Measurements from ENCODE around the gene SLC35E2B. TPM values are rescaled to one million over a fixed set of nuclear protein-coding genes. Genes with fewer than 3 reads are reported as not detected.
A peak's percentile ranks its signal among the peaks of the same experiment; 100 is the strongest.
"Not testable (repeated sequence)": the region's sequence is repeated elsewhere in the genome, so short reads cannot be mapped to it uniquely, and the experiment has no call there.

The SLC35E2B gene
- total RNA-seq, 6 donors from 2014 or later = 33.0 to 116 (median 47.9) TPM

- Histone ChIP-seq H3K27ac (peak overlapping the region; percentile 90 to 93 (median 92)), H3K4me1 (peaks cover 6 to 25% (median 7%) of the 10 kb centered on the region in 4 donors), H3K4me3 (peak overlapping the region; percentile 47 to 67 (median 64))
- H3K27me3 ChIP-seq, H3K36me3 ChIP-seq, H3K9me3 ChIP-seq: not testable (repeated sequence)
- DNase-seq (peak; percentile 73 to 94), ATAC-seq (ENCODE audit: low FRiP score in 2 of 2) (peak; percentile 57 to 85)
- 0 to 1% methylated on average over 5 to 16 of the region's 45 CpGs for WGBS, 2 donors
- peak in 1 of 4 donors; percentile 62 for TF ChIP-seq POLR2A (IDR thresholded peaks at IDR 0.05)
Measured at GRCh38 chr1:1692324-1692713, 276 bp downstream of the SLC35E2B start.

DNA sequence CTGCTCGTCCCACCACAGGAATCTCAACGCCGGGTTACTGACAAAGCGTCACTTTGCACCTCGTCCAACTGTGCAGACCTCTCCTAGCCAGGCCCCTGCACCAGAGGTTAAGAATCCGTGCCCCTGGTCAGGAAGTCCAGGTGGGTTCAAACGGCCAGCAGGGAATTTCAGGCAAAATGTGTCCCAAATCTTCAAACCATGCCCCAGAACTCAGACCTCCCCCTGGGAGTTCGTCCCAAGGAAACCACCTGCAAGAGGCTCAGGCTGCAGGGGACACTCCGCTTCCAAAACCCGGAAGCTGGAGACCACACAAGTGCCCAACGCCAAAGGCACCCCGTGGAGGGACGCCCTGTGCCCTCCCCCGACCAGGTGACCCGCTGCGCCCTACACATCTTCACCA is 1.2 kb downstream of the SLC35E2B start:
- H3K9me3 ChIP-seq, H3K36me3 ChIP-seq, H3K27me3 ChIP-seq, DNase-seq: not testable (repeated sequence)
- Histone ChIP-seq H3K4me3 (peak overlapping the region in 2 of 4 donors; percentile 20 to 35), H3K27ac (peak overlapping the region in 1 of 4 donors; percentile 12), H3K4me1 (peaks cover 11 to 34% (median 14%) of the 10 kb centered on the region in 4 donors)
- no CpG with 5 or more reads among the region's 16 CpGs for WGBS, 2 donors
- peak in 1 of 2 donors; percentile 2 for ATAC-seq (ENCODE audit: low FRiP score in 2 of 2)

DNA sequence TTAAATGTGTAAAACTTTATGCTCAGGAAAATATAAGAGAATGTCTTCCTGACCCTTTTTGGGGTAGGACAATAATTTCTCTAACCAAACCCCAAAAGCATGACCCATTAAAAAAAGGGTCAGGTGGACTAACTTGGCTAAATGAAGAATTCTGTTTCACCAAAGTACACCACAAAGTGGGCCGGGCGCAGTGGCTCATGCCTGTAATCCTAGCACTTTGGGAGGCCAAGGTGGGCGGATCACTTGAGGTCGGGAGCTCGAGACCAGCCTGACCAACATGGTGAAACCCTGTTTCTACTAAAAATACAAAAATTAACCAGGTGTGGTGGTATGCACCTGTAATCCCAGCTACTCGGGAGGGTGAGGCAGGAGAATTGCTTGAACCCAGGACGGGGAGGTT is 3.1 kb downstream of the SLC35E2B start:
- H3K4me1 ChIP-seq = peaks cover 15 to 41% (median 19%) of the 10 kb centered on the region in 4 donors
- H3K4me3 ChIP-seq; H3K27me3 ChIP-seq; H3K27ac ChIP-seq; H3K9me3 ChIP-seq; ATAC-seq (ENCODE audit: low FRiP score in 2 of 2); H3K36me3 ChIP-seq; DNase-seq: not testable (repeated sequence)
- WGBS, 2 donors = 92 to 96% methylated on average over 7 of the region's 7 CpGs

DNA sequence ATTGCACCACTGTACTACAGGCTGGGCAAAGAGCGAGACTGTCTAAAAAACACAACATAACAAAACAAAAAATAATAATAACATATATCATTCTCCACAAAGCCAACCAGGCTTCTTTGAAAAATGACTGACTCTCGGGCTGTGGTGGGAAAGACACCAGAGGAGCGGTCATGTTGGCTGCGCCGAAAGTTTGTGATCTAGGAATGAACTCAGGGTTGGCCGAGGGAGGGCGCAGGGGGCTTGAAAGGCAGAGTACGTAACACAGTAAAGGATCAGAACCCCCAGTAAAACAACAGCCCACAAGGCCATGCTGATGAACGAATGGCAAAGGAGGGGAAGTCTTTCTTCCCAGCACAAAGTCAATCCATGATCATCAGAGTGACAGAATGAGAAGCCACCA is 4.7 kb downstream of the SLC35E2B start:
- H3K27me3 ChIP-seq = no peaks in the 10 kb centered on the region
- TF ChIP-seq POLR2AphosphoS5 (IDR thresholded peaks at IDR 0.05) (no peak), EP300 (IDR thresholded peaks at IDR 0.05) (no peak), CTCF (IDR thresholded peaks at IDR 0.05) (no peak), POLR2A (IDR thresholded peaks at IDR 0.05) (no peak)
- no peak for DNase-seq
- peaks cover 9 to 48% (median 12%) of the 10 kb centered on the region in 4 donors for H3K4me1 ChIP-seq
- no peak overlapping the region for H3K4me3 ChIP-seq
- ATAC-seq (ENCODE audit: low FRiP score in 2 of 2) = no peak
- H3K36me3 ChIP-seq = no peaks in the 10 kb centered on the region
- H3K9me3 ChIP-seq = no peaks in the 10 kb centered on the region
- H3K27ac ChIP-seq = no peak overlapping the region
- WGBS, 2 donors = 88 to 92% methylated on average over 9 of the region's 9 CpGs

- H3K4me1 ChIP-seq = peaks cover 9 to 46% (median 12%) of the 10 kb centered on the region in 4 donors
- no peaks in the 10 kb centered on the region for H3K27me3 ChIP-seq
- TF ChIP-seq EP300 (IDR thresholded peaks at IDR 0.05) = no peak
- TF ChIP-seq CTCF (IDR thresholded peaks at IDR 0.05) = no peak
- no peak for TF ChIP-seq POLR2A (IDR thresholded peaks at IDR 0.05)
- TF ChIP-seq POLR2AphosphoS5 (IDR thresholded peaks at IDR 0.05) = no peak
- DNase-seq (no peak), ATAC-seq (ENCODE audit: low FRiP score in 2 of 2) (no peak)
- H3K9me3 ChIP-seq = no peaks in the 10 kb centered on the region
- H3K36me3 ChIP-seq = peaks cover 0 to 5% (median 0%) of the 10 kb centered on the region in 4 donors
- no peak overlapping the region for H3K27ac ChIP-seq
- H3K4me3 ChIP-seq = no peak overlapping the region
- 88 to 94% methylated on average over 19 to 28 of the region's 28 CpGs for WGBS, 2 donors
Measured at GRCh38 chr1:1684031-1684681, 8.4 kb downstream of the SLC35E2B start.

DNA sequence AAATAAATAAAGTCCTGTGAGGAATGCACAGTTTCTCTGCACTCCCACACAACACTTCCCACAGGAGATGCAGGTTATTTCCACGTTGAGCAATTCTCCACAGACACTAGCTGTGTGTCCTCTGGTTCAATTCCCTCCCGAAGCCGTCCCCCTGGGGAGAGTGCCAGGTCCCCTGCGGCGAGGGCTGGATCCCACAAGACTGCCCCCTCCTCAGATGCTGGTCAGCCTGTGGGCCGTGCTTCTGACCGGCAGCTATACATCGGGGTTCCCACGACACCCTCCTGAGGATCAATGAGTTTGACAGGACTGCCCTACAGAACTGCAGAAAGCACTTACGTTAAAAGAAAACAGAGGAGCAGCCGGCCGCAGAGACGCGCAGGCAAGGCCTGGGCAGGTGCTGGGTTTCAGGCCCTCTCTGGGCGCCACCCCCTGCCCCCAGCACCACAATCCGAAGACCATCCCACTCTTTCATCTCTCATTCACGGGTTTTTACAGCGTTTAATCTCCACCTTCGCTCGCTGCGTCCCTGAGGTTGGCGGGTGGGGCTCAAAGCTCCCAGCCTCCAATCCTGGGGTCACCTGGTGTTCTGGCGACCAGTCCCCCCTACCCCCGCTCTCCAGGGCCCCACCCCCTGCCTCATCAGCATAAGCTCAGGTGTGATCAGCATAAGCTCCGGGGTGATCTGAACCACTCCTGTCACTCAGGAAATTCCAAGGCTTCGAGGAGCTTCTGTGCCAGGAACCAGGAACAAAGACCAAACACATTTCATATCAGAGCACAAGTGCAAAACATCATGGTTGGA is 9.3 kb downstream of the SLC35E2B start:
- Histone ChIP-seq H3K27me3 (no peaks in the 10 kb centered on the region), H3K9me3 (no peaks in the 10 kb centered on the region), H3K27ac (peak overlapping the region in 1 of 4 donors; percentile 1), H3K4me1 (peaks cover 16 to 52% (median 19%) of the 10 kb centered on the region in 4 donors), H3K4me3 (no peak overlapping the region), H3K36me3 (peaks cover 0 to 5% (median 0%) of the 10 kb centered on the region in 4 donors)
- ATAC-seq (ENCODE audit: low FRiP score in 2 of 2) = no peak
- 73 to 81% methylated on average over 20 to 26 of the region's 26 CpGs for WGBS, 2 donors
- no peak for DNase-seq
- TF ChIP-seq POLR2A (IDR thresholded peaks at IDR 0.05) = no peak
- TF ChIP-seq POLR2AphosphoS5 (IDR thresholded peaks at IDR 0.05) = no peak
- no peak for TF ChIP-seq EP300 (IDR thresholded peaks at IDR 0.05)
- TF ChIP-seq CTCF (IDR thresholded peaks at IDR 0.05) = no peak

All from upper lobe of left lung (tissue), 6 donors.